GM12878 (cell line): ENCODE results near the gene SDCCAG8. TPM values are rescaled to one million over a fixed set of nuclear protein-coding genes. Genes with fewer than 3 reads are reported as not detected.

Experiments
- ATAC-seq: fragments of 200-7000 bp; cut with Tn5 transposase; 3 replicates; pipeline ENCODE4 v1.9.1; 2020; ENCODE audit warnings: mild to moderate bottlenecking, moderate library complexity
- BruUV-seq: library from RNA; stranded (reverse); fragments of 400-500 nt; replicated peaks from 2 replicates; lab custom pipeline; 2021; lab: Mats Ljungman, UMichigan
- CTCF ChIA-PET: fragments of 300-600 bp; sonication (Branson Sonifier 250); formaldehyde crosslinking; extraction: SDS; loops from one replicate; lab custom pipeline; 2021; ENCODE audit warnings: inconsistent platforms; lab: Yijun Ruan, JAX
- POLR2A ChIA-PET: fragments of 350-600 bp; formaldehyde crosslinking; extraction: SDS; loops from one replicate; lab custom pipeline; 2021; ENCODE audit warnings: inconsistent platforms; lab: Charles Lee
- RAD21 ChIA-PET: fragments of 300-600 bp; sonication (Branson Sonifier 250); formaldehyde crosslinking; loops from one replicate; lab custom pipeline; 2023; ENCODE audit warnings: antibody characterized with exemption; ENCODE audit not compliant: unreplicated experiment; lab: Charles Lee
- SMC1A ChIA-PET: fragments of 300-600 bp; sonication (Branson Sonifier 250); formaldehyde crosslinking; loops from one replicate; lab custom pipeline; 2023; ENCODE audit not compliant: unreplicated experiment, uncharacterized antibody; lab: Charles Lee
- DNase-seq: peaks from one replicate; pipeline ENCODE4 v3.0.0-alpha.2; 2011; ENCODE audit warnings: low read depth, low spot score
- FAIRE-seq: peaks from 3 replicates; lab custom pipeline; 2011; peaks lifted over from hg19 to GRCh38; lab: Jason Lieb, UNC
- H2AFZ ChIP-seq: 2 replicates; pipeline ENCODE4 v1.6.0; 2011; ENCODE audit warnings: low read depth, low read length, control low read depth; ENCODE audit not compliant: control insufficient read depth
- H3K27ac ChIP-seq: 2 replicates; pipeline ENCODE4 v1.5.1; 2011; ENCODE audit warnings: control low read depth; ENCODE audit not compliant: control insufficient read depth, insufficient read depth
- H3K27me3 ChIP-seq, 2 experiments: replicated peaks in 1 of 2; 2 replicates each; pipeline versions ENCODE4 v1.6.0 to v1.6.1; 2011; ENCODE audit warnings: low read length in 1 of 2; ENCODE audit not compliant: control insufficient read depth in 2 of 2, insufficient read depth in 2 of 2
- H3K36me3 ChIP-seq, 2 experiments: 2 replicates each; pipeline ENCODE4 v1.5.1; 2011; ENCODE audit warnings: low read length in 1 of 2; ENCODE audit not compliant: control insufficient read depth in 2 of 2, insufficient read depth in 2 of 2
- H3K4me1 ChIP-seq: 2 replicates; pipeline ENCODE4 v1.6.1; 2011; ENCODE audit warnings: mild to moderate bottlenecking, low read length, moderate library complexity, mixed read lengths; ENCODE audit not compliant: control insufficient read depth, insufficient read depth
- H3K4me2 ChIP-seq: 2 replicates; pipeline ENCODE4 v1.6.0; 2011; ENCODE audit warnings: control low read depth; ENCODE audit not compliant: control insufficient read depth, insufficient read depth
- H3K4me3 ChIP-seq: fragments of 200-600 bp; sonication (generic); 2 replicates; pipeline ENCODE4 v1.5.1; 2016
- H3K79me2 ChIP-seq: 2 replicates; pipeline ENCODE4 v1.6.0; 2011; ENCODE audit warnings: low read length; ENCODE audit not compliant: control insufficient read depth, insufficient read depth
- H3K9ac ChIP-seq: 2 replicates; pipeline ENCODE4 v1.8.0; 2011; ENCODE audit warnings: low read length, control low read depth, mixed read lengths; ENCODE audit not compliant: control insufficient read depth, insufficient read depth
- H3K9me3 ChIP-seq: replicated peaks from 3 replicates; pipeline ENCODE4 v1.5.1; 2011; ENCODE audit warnings: mild to moderate bottlenecking, low read length; ENCODE audit not compliant: control insufficient read depth, insufficient read depth
- H4K20me1 ChIP-seq: 2 replicates; pipeline ENCODE4 v1.6.0; 2011; ENCODE audit not compliant: control insufficient read depth, insufficient read depth
- BHLHE40 ChIP-seq, 2 experiments: fragments of 450-650 bp in 1 of 2; IDR thresholded peaks; 2 replicates each; pipeline ENCODE4 v1.6.1; 2011 to 2017; ENCODE audit warnings: low read depth in 2 of 2, borderline replicate concordance in 1 of 2, improper control_type of control experiment in 1 of 2, low read length in 1 of 2, mild to moderate bottlenecking in 1 of 2
- EGR1 ChIP-seq, 2 experiments: IDR thresholded peaks; 1 replicate in 1 of 2; 2 replicates in 1 of 2; pipeline ENCODE4 v1.6.1; 2011 to 2012; ENCODE audit warnings: low read depth in 2 of 2, low read length in 2 of 2, borderline replicate concordance in 1 of 2, mild to moderate bottlenecking in 1 of 2, moderate library complexity in 1 of 2
- GABPA ChIP-seq: IDR thresholded peaks from 2 replicates; pipeline ENCODE4 v1.6.1; 2014; ENCODE audit warnings: antibody characterized with exemption, low read depth, mild to moderate bottlenecking, inconsistent platforms
- HDAC2 ChIP-seq: fragments of 200-600 bp; sonication (generic); IDR thresholded peaks from 2 replicates; pipeline ENCODE4 v1.6.1; 2017
- IKZF1 ChIP-seq: fragments of 450-650 bp; conservative IDR thresholded peaks from 2 replicates; pipeline ENCODE4 v1.6.1; 2017; ENCODE audit warnings: antibody characterized with exemption, mild to moderate bottlenecking
- PAX8 ChIP-seq: fragments of 450-650 bp; IDR thresholded peaks from 2 replicates; pipeline ENCODE4 v1.6.1; 2017; ENCODE audit warnings: mild to moderate bottlenecking, moderate library complexity
- RELA ChIP-seq: fragments of 450-650 bp; IDR thresholded peaks from 2 replicates; pipeline ENCODE4 v1.8.0; 2014; ENCODE audit warnings: borderline replicate concordance; ENCODE audit not compliant: partially characterized antibody
- SIX5 ChIP-seq: IDR thresholded peaks from 2 replicates; pipeline ENCODE4 v1.6.1; 2011; ENCODE audit warnings: mild to moderate bottlenecking, low read depth, low read length, moderate library complexity; ENCODE audit not compliant: severe bottlenecking
- SMAD5 ChIP-seq: IDR thresholded peaks from 2 replicates; pipeline ENCODE4 v1.6.1; 2016; ENCODE audit warnings: antibody characterized with exemption, low read depth
- SUPT20H ChIP-seq: IDR thresholded peaks from 2 replicates; pipeline ENCODE4 v1.6.1; 2011; ENCODE audit warnings: low read depth, mild to moderate bottlenecking, low read length, moderate library complexity, borderline replicate concordance; ENCODE audit not compliant: control insufficient read depth
- TAF1 ChIP-seq: IDR thresholded peaks from 2 replicates; pipeline ENCODE4 v1.6.1; 2011; ENCODE audit warnings: mild to moderate bottlenecking, low read depth, low read length, borderline replicate concordance
- TARDBP ChIP-seq: IDR thresholded peaks from 2 replicates; pipeline ENCODE4 v1.6.1; 2016; ENCODE audit warnings: borderline replicate concordance
- TCF12 ChIP-seq: IDR thresholded peaks from 2 replicates; pipeline ENCODE4 v1.6.1; 2011; ENCODE audit warnings: low read depth, mild to moderate bottlenecking, low read length
- WRNIP1 ChIP-seq: IDR thresholded peaks from 2 replicates; pipeline ENCODE4 v1.6.1; 2011; ENCODE audit warnings: low read depth, low read length, improper control_type of control experiment, borderline replicate concordance
- WGBS: methylation state at CpG from one replicate; pipeline ENCODE4 v1.1.6; 2016; ENCODE audit warnings: low lambda C conversion rate; ENCODE audit not compliant: insufficient replicate concordance, insufficient coverage; ENCODE audit errors: missing lambda C conversion rate; 5-methylcytosine and 5-hydroxymethylcytosine counted together
- in situ Hi-C: fragments of 300-500 bp; cut with MboI; formaldehyde crosslinking; loops from 9 replicates; pipeline ENCODE4 v1.14.3; 2018; ENCODE audit warnings: mixed read lengths
- intact Hi-C: fragments of 100-400 bp; cut with micrococcal nuclease; formaldehyde crosslinking; loops from one replicate; pipeline ENCODE4 v1.14.2; 2022; ENCODE audit not compliant: unreplicated experiment
- polyA plus RNA-seq, 11 experiments: library from polyadenylated mRNA; depleted of rRNA in 4 of 11; unstranded in 6 of 11; stranded (reverse) in 5 of 11; fragments of >200 nt; fragmentation: Nextera tagmentation in 4 of 11; fragmentation: Illumina TruSeq in 1 of 11; extraction: Ambion mirVana in 4 of 11; extraction: Trizol in 1 of 11; gene quantifications; 1 replicate in 1 of 11; 2 replicates in 10 of 11; pipeline versions ENCODE4 v1.2.1 to v1.2.3, GENCODE V29; 2011 to 2016; ENCODE audit warnings: inconsistent platforms in 2 of 11, missing spikeins in 2 of 11, low read depth in 1 of 11
- total RNA-seq, 4 experiments: library from RNA; depleted of rRNA in 3 of 4; stranded (reverse); fragments of >200 nt in 3 of 4; fragmentation: Illumina TruSeq in 1 of 4; extraction: Trizol in 1 of 4; gene quantifications; 2 replicates each; pipeline versions ENCODE4 v1.2.1 to v1.2.3, GENCODE V29; 2013 to 2021
- TF ChIP-seq, protein P1 (sequence below): IDR thresholded peaks from 2 replicates; pipeline ENCODE4 v1.6.1; 2012; ENCODE audit warnings: mild to moderate bottlenecking, low read depth, low read length

Gene SDCCAG8
- total and polyA plus RNA-seq, 10 of the 15 experiments (the other 5 are each of a cell fraction or from before 2014, with no cell fraction given), result 15.0 to 25.6 (median 20.6) TPM

DNA sequence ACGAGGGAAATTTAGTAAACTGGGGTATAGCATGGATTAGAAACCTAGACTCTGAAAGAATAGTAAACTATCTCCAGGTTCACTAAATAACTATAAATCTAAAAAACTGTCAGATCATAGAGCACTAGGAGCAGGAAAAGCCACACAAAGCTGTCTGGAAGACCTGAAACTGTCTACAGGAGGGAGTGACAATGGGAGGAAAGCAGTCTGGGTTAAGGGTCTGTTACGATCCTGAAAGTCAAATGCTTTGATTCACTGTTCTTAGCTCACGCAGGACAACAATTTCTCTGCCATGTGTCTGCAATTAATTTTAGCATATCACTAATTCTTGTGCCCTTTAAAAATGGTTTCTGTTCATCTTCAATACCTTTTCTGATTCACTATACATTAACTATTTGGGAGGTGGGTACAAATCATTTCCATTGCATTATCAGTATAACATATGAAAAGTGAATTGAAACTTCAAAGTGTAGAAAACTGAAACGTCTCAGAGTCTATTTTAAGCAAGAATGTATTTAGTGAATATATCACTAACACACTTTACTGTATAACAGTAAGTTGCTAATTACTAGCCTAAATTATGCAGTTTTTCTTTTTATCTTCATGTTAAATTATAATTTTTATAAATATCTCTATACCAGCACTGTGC is 19.1 kb upstream of the SDCCAG8 start (continued):
- TF ChIP-seq EGR1 (IDR thresholded peaks at IDR 0.05; ENCODE audit: borderline replicate concordance in 1 of 2, low read depth in 2 of 2, low read length in 2 of 2), result no peak
- TF ChIP-seq, all 136 proteins: peak for 2

DNA sequence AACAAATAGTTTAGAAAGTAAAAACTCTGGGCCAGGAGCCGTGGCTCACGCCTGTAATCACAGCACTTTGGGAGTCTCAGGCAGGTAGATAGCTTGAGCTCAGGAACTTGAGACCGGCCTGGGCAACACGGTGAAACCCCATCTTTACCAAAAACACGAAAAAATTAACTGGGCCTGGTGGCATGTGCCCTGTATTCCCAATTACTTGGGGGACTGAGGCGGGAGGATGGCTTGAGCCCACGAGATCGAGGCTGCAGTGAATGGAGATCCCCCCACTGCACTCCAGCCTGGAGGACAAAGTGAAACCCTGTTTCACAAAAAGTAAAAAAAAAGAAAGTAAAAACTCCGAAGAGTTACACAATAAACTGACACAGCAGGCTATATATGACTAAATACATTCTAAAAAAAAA is 11.4 kb upstream of the SDCCAG8 start:
- no TSS peak for BruUV-seq
- 92% methylated on average over 9 of the region's 9 CpGs for WGBS
- CTCF ChIA-PET, result interaction anchor here (1.2 kb wide), 1 partner anchor 11 kb away, joined by 4 read pairs; the partner anchor contains the start of genes CEP170 and SDCCAG8
- no peak for TF ChIP-seq BHLHE40 (IDR thresholded peaks at IDR 0.05; ENCODE audit: borderline replicate concordance in 1 of 2, low read depth in 2 of 2, low read length in 1 of 2)
- TF ChIP-seq HDAC2, result no peak
- no peak for TF ChIP-seq PAX8
- no peak for TF ChIP-seq RELA
- no peak for TF ChIP-seq TAF1
- no peak for TF ChIP-seq TARDBP
- TF ChIP-seq SUPT20H, result no peak
- no peak for TF ChIP-seq GABPA
- TF ChIP-seq SMAD5, result no peak
- TF ChIP-seq SIX5, result no peak
- TF ChIP-seq, protein P1, sequence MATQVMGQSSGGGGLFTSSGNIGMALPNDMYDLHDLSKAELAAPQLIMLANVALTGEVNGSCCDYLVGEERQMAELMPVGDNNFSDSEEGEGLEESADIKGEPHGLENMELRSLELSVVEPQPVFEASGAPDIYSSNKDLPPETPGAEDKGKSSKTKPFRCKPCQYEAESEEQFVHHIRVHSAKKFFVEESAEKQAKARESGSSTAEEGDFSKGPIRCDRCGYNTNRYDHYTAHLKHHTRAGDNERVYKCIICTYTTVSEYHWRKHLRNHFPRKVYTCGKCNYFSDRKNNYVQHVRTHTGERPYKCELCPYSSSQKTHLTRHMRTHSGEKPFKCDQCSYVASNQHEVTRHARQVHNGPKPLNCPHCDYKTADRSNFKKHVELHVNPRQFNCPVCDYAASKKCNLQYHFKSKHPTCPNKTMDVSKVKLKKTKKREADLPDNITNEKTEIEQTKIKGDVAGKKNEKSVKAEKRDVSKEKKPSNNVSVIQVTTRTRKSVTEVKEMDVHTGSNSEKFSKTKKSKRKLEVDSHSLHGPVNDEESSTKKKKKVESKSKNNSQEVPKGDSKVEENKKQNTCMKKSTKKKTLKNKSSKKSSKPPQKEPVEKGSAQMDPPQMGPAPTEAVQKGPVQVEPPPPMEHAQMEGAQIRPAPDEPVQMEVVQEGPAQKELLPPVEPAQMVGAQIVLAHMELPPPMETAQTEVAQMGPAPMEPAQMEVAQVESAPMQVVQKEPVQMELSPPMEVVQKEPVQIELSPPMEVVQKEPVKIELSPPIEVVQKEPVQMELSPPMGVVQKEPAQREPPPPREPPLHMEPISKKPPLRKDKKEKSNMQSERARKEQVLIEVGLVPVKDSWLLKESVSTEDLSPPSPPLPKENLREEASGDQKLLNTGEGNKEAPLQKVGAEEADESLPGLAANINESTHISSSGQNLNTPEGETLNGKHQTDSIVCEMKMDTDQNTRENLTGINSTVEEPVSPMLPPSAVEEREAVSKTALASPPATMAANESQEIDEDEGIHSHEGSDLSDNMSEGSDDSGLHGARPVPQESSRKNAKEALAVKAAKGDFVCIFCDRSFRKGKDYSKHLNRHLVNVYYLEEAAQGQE, result no peak
- TF ChIP-seq IKZF1, result no peak
- TF ChIP-seq TCF12, result no peak
- no peak for TF ChIP-seq WRNIP1

More for the DNA sequence above, 11.4 kb upstream of the SDCCAG8 start:
- 0 out of 2 replicates have a peak overlapping the region, but pooled peaks have one; percentile 23 for H3K4me2 ChIP-seq
- H3K27ac ChIP-seq, result peak overlapping the region; percentile 7; the same call in 1 of the 2 replicates
- intact Hi-C loops, result no loop called here
- no peaks in the 10 kb centered on the region; the same call in 1 of the 2 replicates for H4K20me1 ChIP-seq
- H3K9ac ChIP-seq, result peak overlapping the region; percentile 15; the same call in 1 of the 2 replicates
- FAIRE-seq (no peak), DNase-seq (no peak), ATAC-seq (no peak; the same call in 2 of the 3 replicates)
- H3K27me3 ChIP-seq, result no peaks in the 10 kb centered on the region
- SMC1A ChIA-PET, result interaction anchor here (0.9 to 2.1 kb wide), 3 partner anchors 10 to 69 kb away, joined by 3 to 10 read pairs (median 3); no protein-coding TSS in a partner anchor
- H3K9me3 ChIP-seq, result peaks cover 5% of the 10 kb centered on the region
- peaks cover 8% of the 10 kb centered on the region; the same call in 1 of the 2 replicates for H3K4me1 ChIP-seq
- peak overlapping the region; percentile 38; the same call in 1 of the 2 replicates for H3K4me3 ChIP-seq
- H3K79me2 ChIP-seq, result peaks cover 58% of the 10 kb centered on the region
- no peaks in the 10 kb centered on the region for H3K36me3 ChIP-seq
- POLR2A ChIA-PET, result interaction anchor here (1.6 kb wide), 1 partner anchor 9 kb away, joined by 6 read pairs; no protein-coding TSS in a partner anchor
- RAD21 ChIA-PET, result no interaction called here
- in situ Hi-C loops, result no loop called here
- H2AFZ ChIP-seq, result no peak overlapping the region
